ENCODE data around the gene UPP2. TPM values are rescaled to one million over a fixed set of nuclear protein-coding genes. Genes with fewer than 3 reads are reported as not detected.
A peak's percentile ranks its signal among the peaks of the same experiment; 100 is the strongest.

The UPP2 gene
- total and polyA plus RNA-seq, 2 donors (not counting 1 experiment from before 2014, with no cell fraction given), result not detected

- H3K27me3 Mint-ChIP-seq, result peaks cover 12% of the 10 kb centered on the region
- peaks cover 2% of the 10 kb centered on the region for H3K4me1 Mint-ChIP-seq
- WGBS (ENCODE audit: insufficient coverage), result 0% methylated on average over 2 of the region's 3 CpGs
- Histone ChIP-seq H3K9me3 (ENCODE audit: control extremely low read depth in 1 of 3, control insufficient read depth in 2 of 3, insufficient read depth in 1 of 3, low read length in 2 of 3) (no peaks in the 10 kb centered on the region), H3K4me2 (replicated peaks; ENCODE audit: low read depth, low read length, poor library complexity, severe bottlenecking) (no peak overlapping the region), H3K4me1 (ENCODE audit: control insufficient read depth in 2 of 2, insufficient read depth in 2 of 2, low read length in 2 of 2) (peaks cover 0 to 3% of the 10 kb centered on the region in 2 donors), H3K9ac (ENCODE audit: low read length) (no peak overlapping the region), H2AFZ (ENCODE audit: insufficient read depth, low read depth, low read length, poor library complexity, severe bottlenecking) (no peak overlapping the region), H3K27me3 (replicated peaks in 1 of 4; ENCODE audit: control extremely low read depth in 1 of 4, control insufficient read depth in 3 of 4, insufficient read depth in 4 of 4, low read length in 3 of 4) (peaks cover 0 to 5% (median 0%) of the 10 kb centered on the region in 4 experiments), H3K27ac (ENCODE audit: low read length in 2 of 2) (no peak overlapping the region), H3K4me3 (ENCODE audit: control extremely low read depth in 1 of 5, extremely low read depth in 1 of 5, insufficient read depth in 1 of 5, low read depth in 2 of 5, low read length in 4 of 5) (no peak overlapping the region), H3K36me3 (replicated peaks in 1 of 2; ENCODE audit: control extremely low read depth in 1 of 2, control insufficient read depth in 1 of 2, extremely low read depth in 1 of 2, insufficient read depth in 2 of 2, low read length in 1 of 2) (no peaks in the 10 kb centered on the region), H4K20me1 (ENCODE audit: control insufficient read depth, insufficient read depth, low read length, poor library complexity, severe bottlenecking) (no peaks in the 10 kb centered on the region), H3K79me2 (ENCODE audit: control insufficient read depth, insufficient read depth, low read length) (no peaks in the 10 kb centered on the region)
- intact Hi-C loops (cut with micrococcal nuclease), result loop anchor here (1.0 kb wide), 1 partner anchor 576 kb away; no protein-coding TSS in a partner anchor
- no peak for TF ChIP-seq CTCF (IDR thresholded peaks at IDR 0.05)
- no peak for TF ChIP-seq EZH2 (IDR thresholded peaks at IDR 0.05; ENCODE audit: borderline replicate concordance, insufficient read depth, low read depth, low read length, poor library complexity, severe bottlenecking)
- no peak overlapping the region for H3K4me3 Mint-ChIP-seq
- CTCF ChIA-PET, result interaction anchor here (2.4 to 5.2 kb wide), 3 partner anchors 10 to 573 kb away, joined by 8 to 102 read pairs (median 18); no protein-coding TSS in a partner anchor
- DNase-seq, result no peak
- no peak for ATAC-seq (ENCODE audit: low read depth)
- H3K9me3 Mint-ChIP-seq (ENCODE audit: insufficient read depth), result no peaks in the 10 kb centered on the region
- POLR2A ChIA-PET, result no interaction called here
- H3K27ac Mint-ChIP-seq, result no peak overlapping the region
Measured at GRCh38 chr2:158178646-158179045, 77.0 kb downstream of the UPP2 start.

- H4K20me1 ChIP-seq (ENCODE audit: control insufficient read depth, insufficient read depth, low read length, poor library complexity, severe bottlenecking), result no peaks in the 10 kb centered on the region
- no peak for TF ChIP-seq EZH2 (IDR thresholded peaks at IDR 0.05; ENCODE audit: borderline replicate concordance, insufficient read depth, low read depth, low read length, poor library complexity, severe bottlenecking)
- peak; percentile 44 for TF ChIP-seq CTCF (IDR thresholded peaks at IDR 0.05)
- no peaks in the 10 kb centered on the region for H3K9me3 ChIP-seq (ENCODE audit: control extremely low read depth in 1 of 3, control insufficient read depth in 2 of 3, insufficient read depth in 1 of 3, low read length in 2 of 3)
- ChIA-PET CTCF (interaction anchor here (0.6 to 5.2 kb wide), 15 partner anchors 9 to 939 kb away, joined by 3 to 102 read pairs (median 4); no protein-coding TSS in a partner anchor), POLR2A (no interaction called here)
- no peak overlapping the region for H3K27ac Mint-ChIP-seq
- H3K27me3 ChIP-seq (replicated peaks in 1 of 4; ENCODE audit: control extremely low read depth in 1 of 4, control insufficient read depth in 3 of 4, insufficient read depth in 4 of 4, low read length in 3 of 4), result peaks cover 0 to 5% (median 0%) of the 10 kb centered on the region in 4 experiments
- H3K27me3 Mint-ChIP-seq, result peaks cover 12% of the 10 kb centered on the region
- no peak for ATAC-seq (ENCODE audit: low read depth)
- H3K4me1 ChIP-seq (ENCODE audit: control insufficient read depth in 2 of 2, insufficient read depth in 2 of 2, low read length in 2 of 2), result peaks cover 0 to 3% of the 10 kb centered on the region in 2 donors
- H3K9me3 Mint-ChIP-seq (ENCODE audit: insufficient read depth), result no peaks in the 10 kb centered on the region
- H3K79me2 ChIP-seq (ENCODE audit: control insufficient read depth, insufficient read depth, low read length), result no peaks in the 10 kb centered on the region
- no peak overlapping the region for H2AFZ ChIP-seq (ENCODE audit: insufficient read depth, low read depth, low read length, poor library complexity, severe bottlenecking)
- 9% methylated on average over 1 of the region's 2 CpGs for WGBS (ENCODE audit: insufficient coverage)
- no peak overlapping the region for H3K4me3 ChIP-seq (ENCODE audit: control extremely low read depth in 1 of 5, extremely low read depth in 1 of 5, insufficient read depth in 1 of 5, low read depth in 2 of 5, low read length in 4 of 5)
- H3K9ac ChIP-seq (ENCODE audit: low read length), result no peak overlapping the region
- peak; percentile 20 for DNase-seq
- no peaks in the 10 kb centered on the region for H3K36me3 ChIP-seq (replicated peaks in 1 of 2; ENCODE audit: control extremely low read depth in 1 of 2, control insufficient read depth in 1 of 2, extremely low read depth in 1 of 2, insufficient read depth in 2 of 2, low read length in 1 of 2)
- intact Hi-C loops (cut with micrococcal nuclease), result loop anchor here (1.0 kb wide), 1 partner anchor 575 kb away; no protein-coding TSS in a partner anchor
- no peak overlapping the region for H3K27ac ChIP-seq (ENCODE audit: low read length in 2 of 2)
- H3K4me3 Mint-ChIP-seq, result no peak overlapping the region
- no peak overlapping the region for H3K4me2 ChIP-seq (replicated peaks; ENCODE audit: low read depth, low read length, poor library complexity, severe bottlenecking)
- H3K4me1 Mint-ChIP-seq, result peaks cover 2% of the 10 kb centered on the region
Measured at GRCh38 chr2:158179660-158180059, 78.0 kb downstream of the UPP2 start.
